Measurements from ENCODE around the gene CLEC16A. TPM values are rescaled to one million over a fixed set of nuclear protein-coding genes. Genes with fewer than 3 reads are reported as not detected.

The CLEC16A gene
- total and polyA plus RNA-seq, 9 of the 15 experiments (the other 6 are each of a cell fraction or from before 2014, with no cell fraction given): 1.00 to 22.3 (median 10.0) TPM

DNA sequence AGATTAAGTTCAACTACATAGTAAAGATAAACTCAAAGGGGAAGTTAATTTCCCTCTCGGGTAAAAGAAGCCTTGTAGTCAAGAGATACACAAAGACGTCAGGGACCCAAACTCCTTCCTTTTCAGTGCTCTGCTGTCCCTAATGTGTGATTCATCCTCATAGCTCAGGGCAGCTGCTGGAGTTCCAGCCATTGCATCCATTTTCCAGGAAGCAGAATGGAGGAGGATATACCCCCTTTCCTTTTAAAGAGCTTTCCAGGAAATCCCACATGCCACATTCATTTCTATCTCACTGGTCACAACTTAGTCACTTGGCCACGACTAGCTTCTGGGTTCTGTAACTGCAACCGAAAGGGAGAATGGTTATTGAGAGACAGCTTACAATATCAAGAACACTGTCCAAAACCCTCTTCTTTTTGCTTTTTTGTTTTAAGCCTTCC lies 216.3 kb downstream of the CLEC16A start (continued):
- TF ChIP-seq CXXC5 (CRISPR knock-in tag; IDR thresholded peaks at IDR 0.05) (peak; percentile 43), SNIP1 (IDR thresholded peaks at IDR 0.05; ENCODE audit: low read depth) (no peak), ZNF699 (CRISPR knock-in tag; IDR thresholded peaks at IDR 0.05; ENCODE audit: insufficient replicate concordance) (no peak), MITF (IDR thresholded peaks at IDR 0.05) (no peak), EP400 (IDR thresholded peaks at IDR 0.05) (no peak; the same call in 1 of the 2 replicates), SMARCA4 (IDR thresholded peaks at IDR 0.05) (0 out of 2 replicates have a peak, but pooled peaks have one; percentile 41), ZNF668 (CRISPR knock-in tag; IDR thresholded peaks at IDR 0.05) (0 out of 2 replicates have a peak, but pooled peaks have one; percentile 24), PYGO2 (tag; IDR thresholded peaks at IDR 0.05) (no peak), GABPA (tag; conservative IDR thresholded peaks at IDR 0.05; ENCODE audit: low read depth) (peak; percentile 47), RAD21 (CRISPR knock-in tag; conservative IDR thresholded peaks at IDR 0.05 in 1 of 2, IDR thresholded peaks at IDR 0.05 in 1 of 2) (0 out of 4 replicates have a peak, but pooled peaks of 1 of the 2 experiments have one; percentile 3), TCF3 (CRISPR knock-in tag; IDR thresholded peaks at IDR 0.05) (peak; percentile 51)
- TF ChIP-seq, protein P1, sequence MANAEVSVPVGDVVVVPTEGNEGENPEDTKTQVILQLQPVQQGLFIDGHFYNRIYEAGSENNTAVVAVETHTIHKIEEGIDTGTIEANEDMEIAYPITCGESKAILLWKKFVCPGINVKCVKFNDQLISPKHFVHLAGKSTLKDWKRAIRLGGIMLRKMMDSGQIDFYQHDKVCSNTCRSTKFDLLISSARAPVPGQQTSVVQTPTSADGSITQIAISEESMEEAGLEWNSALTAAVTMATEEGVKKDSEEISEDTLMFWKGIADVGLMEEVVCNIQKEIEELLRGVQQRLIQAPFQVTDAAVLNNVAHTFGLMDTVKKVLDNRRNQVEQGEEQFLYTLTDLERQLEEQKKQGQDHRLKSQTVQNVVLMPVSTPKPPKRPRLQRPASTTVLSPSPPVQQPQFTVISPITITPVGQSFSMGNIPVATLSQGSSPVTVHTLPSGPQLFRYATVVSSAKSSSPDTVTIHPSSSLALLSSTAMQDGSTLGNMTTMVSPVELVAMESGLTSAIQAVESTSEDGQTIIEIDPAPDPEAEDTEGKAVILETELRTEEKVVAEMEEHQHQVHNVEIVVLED (CRISPR knock-in tag; IDR thresholded peaks at IDR 0.05): no peak
- TF ChIP-seq, protein P2, sequence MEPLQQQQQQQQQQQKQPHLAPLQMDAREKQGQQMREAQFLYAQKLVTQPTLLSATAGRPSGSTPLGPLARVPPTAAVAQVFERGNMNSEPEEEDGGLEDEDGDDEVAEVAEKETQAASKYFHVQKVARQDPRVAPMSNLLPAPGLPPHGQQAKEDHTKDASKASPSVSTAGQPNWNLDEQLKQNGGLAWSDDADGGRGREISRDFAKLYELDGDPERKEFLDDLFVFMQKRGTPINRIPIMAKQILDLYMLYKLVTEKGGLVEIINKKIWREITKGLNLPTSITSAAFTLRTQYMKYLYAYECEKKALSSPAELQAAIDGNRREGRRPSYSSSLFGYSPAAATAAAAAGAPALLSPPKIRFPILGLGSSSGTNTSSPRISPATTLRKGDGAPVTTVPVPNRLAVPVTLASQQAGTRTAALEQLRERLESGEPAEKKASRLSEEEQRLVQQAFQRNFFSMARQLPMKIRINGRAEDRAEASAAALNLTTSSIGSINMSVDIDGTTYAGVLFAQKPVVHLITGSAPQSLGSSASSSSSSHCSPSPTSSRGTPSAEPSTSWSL (CRISPR knock-in tag; IDR thresholded peaks at IDR 0.05; ENCODE audit: borderline replicate concordance): no peak

Data from K562 (cell line).